Gastroesophageal sphincter (tissue), 3 donors: ENCODE results near the gene EHBP1L1.

Source experiments
- POLR2AphosphoS5 ChIP-seq: sonication (generic); formaldehyde crosslinking; IDR thresholded peaks from one replicate; pipeline ENCODE4 v1.6.1; 2017; ENCODE audit warnings: antibody characterized with exemption
- TF ChIP-seq, protein P1 (sequence below), 4 experiments: fragments of 200-600 bp in 2 of 4; fragments of 450-650 bp in 2 of 4; sonication (generic) in 1 of 4; IDR thresholded peaks; one replicate each; pipeline ENCODE4 v1.5.1; 2017 to 2019; ENCODE audit warnings: antibody characterized with exemption in 4 of 4, mild to moderate bottlenecking in 2 of 4, moderate library complexity in 2 of 4

DNA sequence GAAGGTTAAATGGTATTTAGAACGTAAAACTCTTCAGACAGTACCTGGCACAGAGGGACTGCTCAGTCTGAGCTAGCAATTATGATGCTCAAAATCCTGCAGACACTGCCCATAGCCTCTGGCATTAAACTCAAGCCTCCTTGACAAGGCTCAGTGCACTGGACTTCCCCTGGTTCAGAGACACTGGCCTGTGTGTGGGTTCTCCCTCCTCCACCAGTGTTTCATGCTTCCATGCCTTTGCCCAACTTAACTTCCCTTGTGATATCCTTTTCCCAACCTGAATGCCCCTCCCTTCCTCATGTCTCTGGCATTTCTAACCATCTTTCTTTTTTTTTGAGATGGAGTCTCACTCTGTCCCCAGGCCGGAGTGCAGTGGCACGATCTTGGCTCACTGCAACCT is 26.8 kb upstream of the EHBP1L1 start:
- TF ChIP-seq POLR2AphosphoS5: no peak
- TF ChIP-seq, protein P1, sequence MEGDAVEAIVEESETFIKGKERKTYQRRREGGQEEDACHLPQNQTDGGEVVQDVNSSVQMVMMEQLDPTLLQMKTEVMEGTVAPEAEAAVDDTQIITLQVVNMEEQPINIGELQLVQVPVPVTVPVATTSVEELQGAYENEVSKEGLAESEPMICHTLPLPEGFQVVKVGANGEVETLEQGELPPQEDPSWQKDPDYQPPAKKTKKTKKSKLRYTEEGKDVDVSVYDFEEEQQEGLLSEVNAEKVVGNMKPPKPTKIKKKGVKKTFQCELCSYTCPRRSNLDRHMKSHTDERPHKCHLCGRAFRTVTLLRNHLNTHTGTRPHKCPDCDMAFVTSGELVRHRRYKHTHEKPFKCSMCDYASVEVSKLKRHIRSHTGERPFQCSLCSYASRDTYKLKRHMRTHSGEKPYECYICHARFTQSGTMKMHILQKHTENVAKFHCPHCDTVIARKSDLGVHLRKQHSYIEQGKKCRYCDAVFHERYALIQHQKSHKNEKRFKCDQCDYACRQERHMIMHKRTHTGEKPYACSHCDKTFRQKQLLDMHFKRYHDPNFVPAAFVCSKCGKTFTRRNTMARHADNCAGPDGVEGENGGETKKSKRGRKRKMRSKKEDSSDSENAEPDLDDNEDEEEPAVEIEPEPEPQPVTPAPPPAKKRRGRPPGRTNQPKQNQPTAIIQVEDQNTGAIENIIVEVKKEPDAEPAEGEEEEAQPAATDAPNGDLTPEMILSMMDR (IDR thresholded peaks at IDR 0.05): no peak
